ENCODE measurements around the gene KIF20B. TPM values are rescaled to one million over a fixed set of nuclear protein-coding genes. Genes with fewer than 3 reads are reported as not detected.
A peak's percentile ranks its signal among the peaks of the same experiment; 100 is the strongest.

KIF20B gene
- total and polyA plus RNA-seq, 2 of the 13 experiments (the other 11 are each of a cell fraction or from before 2014, with no cell fraction given): 3.5 to 38.6 TPM

DNA sequence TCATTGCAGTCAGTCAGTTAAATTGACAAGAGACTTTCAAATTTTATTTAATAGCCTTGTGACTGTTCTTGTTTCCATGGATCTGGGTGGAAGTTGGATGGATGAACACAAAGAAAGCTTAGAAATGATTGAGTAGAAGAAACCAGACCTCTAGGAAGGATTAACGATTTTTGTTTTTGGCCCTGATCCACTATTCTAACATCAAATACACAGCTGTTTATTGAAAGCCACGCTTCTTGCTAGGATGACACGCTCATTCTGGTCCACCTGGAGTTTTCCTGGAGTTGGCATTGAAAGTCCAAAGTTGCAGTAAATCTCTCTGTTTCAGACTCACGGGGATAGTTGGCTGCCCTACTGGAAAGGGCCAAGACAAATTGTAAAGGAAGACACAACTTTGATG lies 108.4 kb downstream of the KIF20B start (continued):
- TF ChIP-seq E2F1 (CRISPR knock-in tag; IDR thresholded peaks at IDR 0.05): no peak
- TF ChIP-seq ZNF589 (CRISPR knock-in tag; conservative IDR thresholded peaks at IDR 0.05): no peak
- TF ChIP-seq, protein P1, sequence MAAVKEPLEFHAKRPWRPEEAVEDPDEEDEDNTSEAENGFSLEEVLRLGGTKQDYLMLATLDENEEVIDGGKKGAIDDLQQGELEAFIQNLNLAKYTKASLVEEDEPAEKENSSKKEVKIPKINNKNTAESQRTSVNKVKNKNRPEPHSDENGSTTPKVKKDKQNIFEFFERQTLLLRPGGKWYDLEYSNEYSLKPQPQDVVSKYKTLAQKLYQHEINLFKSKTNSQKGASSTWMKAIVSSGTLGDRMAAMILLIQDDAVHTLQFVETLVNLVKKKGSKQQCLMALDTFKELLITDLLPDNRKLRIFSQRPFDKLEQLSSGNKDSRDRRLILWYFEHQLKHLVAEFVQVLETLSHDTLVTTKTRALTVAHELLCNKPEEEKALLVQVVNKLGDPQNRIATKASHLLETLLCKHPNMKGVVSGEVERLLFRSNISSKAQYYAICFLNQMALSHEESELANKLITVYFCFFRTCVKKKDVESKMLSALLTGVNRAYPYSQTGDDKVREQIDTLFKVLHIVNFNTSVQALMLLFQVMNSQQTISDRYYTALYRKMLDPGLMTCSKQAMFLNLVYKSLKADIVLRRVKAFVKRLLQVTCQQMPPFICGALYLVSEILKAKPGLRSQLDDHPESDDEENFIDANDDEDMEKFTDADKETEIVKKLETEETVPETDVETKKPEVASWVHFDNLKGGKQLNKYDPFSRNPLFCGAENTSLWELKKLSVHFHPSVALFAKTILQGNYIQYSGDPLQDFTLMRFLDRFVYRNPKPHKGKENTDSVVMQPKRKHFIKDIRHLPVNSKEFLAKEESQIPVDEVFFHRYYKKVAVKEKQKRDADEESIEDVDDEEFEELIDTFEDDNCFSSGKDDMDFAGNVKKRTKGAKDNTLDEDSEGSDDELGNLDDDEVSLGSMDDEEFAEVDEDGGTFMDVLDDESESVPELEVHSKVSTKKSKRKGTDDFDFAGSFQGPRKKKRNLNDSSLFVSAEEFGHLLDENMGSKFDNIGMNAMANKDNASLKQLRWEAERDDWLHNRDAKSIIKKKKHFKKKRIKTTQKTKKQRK (IDR thresholded peaks at IDR 0.05; ENCODE audit: low read length): no peak
- no peak for TF ChIP-seq CBX1 (IDR thresholded peaks at IDR 0.05; ENCODE audit: low read depth)

DNA sequence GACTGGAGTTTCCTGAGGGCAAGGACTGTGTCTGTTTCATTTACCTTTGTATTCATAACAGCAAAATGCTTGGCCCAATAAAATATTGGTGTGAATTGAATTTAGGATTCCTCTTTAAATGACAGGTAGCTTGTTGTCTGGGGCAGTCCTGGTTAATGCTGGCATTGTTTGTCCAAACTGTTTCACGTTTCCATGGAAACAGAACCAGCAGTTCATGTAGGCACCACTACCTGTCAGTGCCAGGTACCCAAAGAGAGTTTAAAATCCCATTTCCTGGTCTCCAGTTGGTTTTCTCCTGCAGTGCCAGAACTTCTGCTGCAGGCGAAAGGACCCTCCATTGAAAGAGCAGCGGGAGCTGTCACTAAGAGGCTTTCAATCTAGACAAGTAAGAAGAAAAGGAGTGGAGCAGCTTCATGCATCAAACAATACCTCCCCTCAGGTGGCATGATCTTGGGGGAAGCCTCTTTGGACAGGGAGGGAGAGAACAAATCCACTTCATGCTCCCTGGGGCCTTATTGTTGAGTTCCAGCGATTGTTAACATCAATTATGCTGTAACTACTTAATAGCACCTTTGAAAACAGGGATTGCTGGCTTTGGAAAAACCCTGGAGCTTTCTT lies 109.6 kb downstream of the KIF20B start:
- FAIRE-seq (no peak), DNase-seq (ENCODE audit: low spot score) (no peak), ATAC-seq (no peak)
- no peak for TF ChIP-seq SAP130 (CRISPR knock-in tag; IDR thresholded peaks at IDR 0.05; ENCODE audit: low read depth)
- TF ChIP-seq NPAS2 (CRISPR knock-in tag; IDR thresholded peaks at IDR 0.05; ENCODE audit: borderline replicate concordance): no peak
- TF ChIP-seq FUBP1 (CRISPR knock-in tag; IDR thresholded peaks at IDR 0.05; ENCODE audit: borderline replicate concordance): no peak
- TF ChIP-seq RFX1 (IDR thresholded peaks at IDR 0.05): peak; percentile 14; the same call in 1 of the 2 replicates
- no peak for TF ChIP-seq FOXA1 (IDR thresholded peaks at IDR 0.05)
- no peak for TF ChIP-seq FOXA1 (CRISPR knock-in tag; IDR thresholded peaks at IDR 0.05)
- TF ChIP-seq, protein P2, sequence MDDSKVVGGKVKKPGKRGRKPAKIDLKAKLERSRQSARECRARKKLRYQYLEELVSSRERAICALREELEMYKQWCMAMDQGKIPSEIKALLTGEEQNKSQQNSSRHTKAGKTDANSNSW (CRISPR knock-in tag; IDR thresholded peaks at IDR 0.05; ENCODE audit: borderline replicate concordance): no peak
- TF ChIP-seq REXO4 (CRISPR knock-in tag; IDR thresholded peaks at IDR 0.05; ENCODE audit: borderline replicate concordance): no peak
- Histone ChIP-seq H4K20me1 (ENCODE audit: insufficient read depth, low read length) (no peaks in the 10 kb centered on the region), H3K36me3 (replicated peaks in 1 of 2; ENCODE audit: control insufficient read depth in 1 of 2, insufficient read depth in 2 of 2, low read length in 2 of 2) (no peaks in the 10 kb centered on the region), H3K27ac (ENCODE audit: extremely low read length, insufficient read depth, low read length) (no peak overlapping the region), H3K9me3 (ENCODE audit: low read length) (no peaks in the 10 kb centered on the region), H3K4me2 (ENCODE audit: low read depth, low read length) (no peak overlapping the region), H3K4me3 (replicated peaks in 1 of 3; ENCODE audit: insufficient read depth in 1 of 3, low read depth in 2 of 3, low read length in 3 of 3) (no peak overlapping the region), H3K9ac (ENCODE audit: insufficient read depth, low read depth, low read length) (no peak overlapping the region), H2AFZ (ENCODE audit: low read length) (no peak overlapping the region), H3K27me3 (ENCODE audit: control insufficient read depth in 1 of 2, insufficient read depth in 2 of 2, low read length in 2 of 2) (no peaks in the 10 kb centered on the region), H3K4me1 (ENCODE audit: insufficient read depth, low read length) (peaks cover 39% of the 10 kb centered on the region), H3K79me2 (ENCODE audit: insufficient read depth, low read length) (no peaks in the 10 kb centered on the region)
- ChIA-PET POLR2A (no interaction called here), CTCF (ENCODE audit: low intra/inter-chr PET ratio, low total read pairs) (no interaction called here)
- no TSS peak for BruUV-seq (replicated peaks)
- intact Hi-C loops (cut with micrococcal nuclease; ENCODE audit: unreplicated experiment) (no loop called here), in situ Hi-C loops (cut with HindIII; ENCODE audit: extremely low pct_ligation_motif_present, low pct_unique_long_range_greater_than_20kb) (no loop called here)
- 92% methylated on average over 4 of the region's 4 CpGs for WGBS (ENCODE audit: low lambda C conversion rate)
